Chondrocyte (in vitro differentiated cells): ENCODE results near the gene ADD3. TPM values are rescaled to one million over a fixed set of nuclear protein-coding genes. Genes with fewer than 3 reads are reported as not detected.
"Not testable (repeated sequence)": the region's sequence is repeated elsewhere in the genome, so short reads cannot be mapped to it uniquely, and the experiment has no call there.

ENCODE experiments used
- DNase-seq: peaks from one replicate; pipeline ENCODE4 v3.0.0; 2021; ENCODE audit warnings: mixed read lengths, low spot score
- H3K27ac Mint-ChIP-seq: one replicate; pipeline ENCODE4 v1.8.0; 2021; ENCODE audit warnings: mild to moderate bottlenecking, moderate library complexity, mixed read lengths; ENCODE audit not compliant: unreplicated experiment
- H3K27me3 Mint-ChIP-seq: 2 replicates; pipeline ENCODE4 v1.8.0; 2021; ENCODE audit warnings: low read depth, mixed read lengths
- H3K36me3 Mint-ChIP-seq: 2 replicates; pipeline ENCODE4 v1.8.0; 2021; ENCODE audit warnings: low read depth, mixed read lengths
- H3K4me1 Mint-ChIP-seq: 2 replicates; pipeline ENCODE4 v1.8.0; 2021; ENCODE audit warnings: low read depth, mild to moderate bottlenecking, mixed read lengths
- H3K4me3 Mint-ChIP-seq: one replicate; pipeline ENCODE4 v1.8.0; 2021; ENCODE audit warnings: mild to moderate bottlenecking, moderate library complexity, mixed read lengths; ENCODE audit not compliant: unreplicated experiment
- H3K9me3 Mint-ChIP-seq: 2 replicates; pipeline ENCODE4 v1.8.0; 2021; ENCODE audit warnings: low read depth, mixed read lengths
- total RNA-seq: library from RNA; stranded (reverse); gene quantifications from 3 replicates; pipeline ENCODE4 v1.2.1, GENCODE V29; 2021
- TF ChIP-seq, protein P1 (sequence below): fragments of 200-600 bp; sonication (generic); IDR thresholded peaks from 2 replicates; pipeline ENCODE4 v1.5.0; 2021; ENCODE audit warnings: antibody characterized with exemption, mild to moderate bottlenecking, moderate library complexity

The ADD3 gene
- total RNA-seq, 1 donor from 2014 or later, result 75.1 TPM

DNA sequence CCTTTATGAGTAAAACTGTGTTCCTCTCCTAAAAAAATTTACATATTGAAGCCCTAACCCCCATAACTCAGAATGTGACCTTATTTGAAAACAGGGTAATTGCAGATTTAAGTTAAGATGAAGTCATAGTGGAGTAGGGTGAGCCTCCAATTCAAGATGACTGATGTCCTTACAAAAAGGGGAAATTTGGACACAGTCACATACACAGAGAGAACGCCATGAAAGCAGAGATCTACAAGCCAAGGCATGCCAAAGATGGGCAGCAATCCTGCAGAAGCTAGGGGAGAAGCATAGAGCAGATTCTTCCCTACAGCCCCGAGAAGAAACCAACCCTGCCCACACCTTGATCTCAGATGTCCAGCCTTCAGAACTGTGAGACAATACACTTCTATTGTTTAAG lies 23.8 kb upstream of the ADD3 start:
- Mint-ChIP-seq H3K27ac (no peak overlapping the region), H3K27me3 (no peaks in the 10 kb centered on the region), H3K4me1 (peaks cover 56% of the 10 kb centered on the region), H3K4me3 (no peak overlapping the region), H3K9me3 (peaks cover 9% of the 10 kb centered on the region), H3K36me3 (peaks cover 3% of the 10 kb centered on the region)
- TF ChIP-seq, protein P1, sequence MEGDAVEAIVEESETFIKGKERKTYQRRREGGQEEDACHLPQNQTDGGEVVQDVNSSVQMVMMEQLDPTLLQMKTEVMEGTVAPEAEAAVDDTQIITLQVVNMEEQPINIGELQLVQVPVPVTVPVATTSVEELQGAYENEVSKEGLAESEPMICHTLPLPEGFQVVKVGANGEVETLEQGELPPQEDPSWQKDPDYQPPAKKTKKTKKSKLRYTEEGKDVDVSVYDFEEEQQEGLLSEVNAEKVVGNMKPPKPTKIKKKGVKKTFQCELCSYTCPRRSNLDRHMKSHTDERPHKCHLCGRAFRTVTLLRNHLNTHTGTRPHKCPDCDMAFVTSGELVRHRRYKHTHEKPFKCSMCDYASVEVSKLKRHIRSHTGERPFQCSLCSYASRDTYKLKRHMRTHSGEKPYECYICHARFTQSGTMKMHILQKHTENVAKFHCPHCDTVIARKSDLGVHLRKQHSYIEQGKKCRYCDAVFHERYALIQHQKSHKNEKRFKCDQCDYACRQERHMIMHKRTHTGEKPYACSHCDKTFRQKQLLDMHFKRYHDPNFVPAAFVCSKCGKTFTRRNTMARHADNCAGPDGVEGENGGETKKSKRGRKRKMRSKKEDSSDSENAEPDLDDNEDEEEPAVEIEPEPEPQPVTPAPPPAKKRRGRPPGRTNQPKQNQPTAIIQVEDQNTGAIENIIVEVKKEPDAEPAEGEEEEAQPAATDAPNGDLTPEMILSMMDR, result no peak
- no peak for DNase-seq

DNA sequence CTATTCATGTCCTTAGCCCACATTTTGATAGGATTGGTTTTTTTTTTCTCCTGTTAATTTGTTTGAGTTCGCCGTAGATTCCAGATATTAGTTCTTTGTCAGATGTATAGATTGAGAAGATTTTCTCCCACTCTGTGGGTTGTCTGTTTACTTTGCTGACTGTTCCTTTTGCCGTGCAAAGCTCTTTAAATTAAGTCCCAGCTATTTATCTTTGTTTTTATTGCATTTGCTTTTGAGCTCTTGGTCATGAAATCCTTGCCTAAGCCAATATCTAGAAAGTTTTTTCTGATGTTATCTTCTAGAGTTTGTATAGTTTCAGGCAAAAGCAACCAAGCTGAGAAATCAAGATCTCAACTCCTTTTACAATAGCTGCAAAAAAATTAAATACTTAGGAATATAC lies 22.0 kb upstream of the ADD3 start:
- H3K4me1 Mint-ChIP-seq, result peaks cover 52% of the 10 kb centered on the region
- H3K9me3 Mint-ChIP-seq, H3K27me3 Mint-ChIP-seq, H3K4me3 Mint-ChIP-seq, H3K36me3 Mint-ChIP-seq, DNase-seq: not testable (repeated sequence)
- H3K27ac Mint-ChIP-seq, result peak overlapping the region; percentile 34

DNA sequence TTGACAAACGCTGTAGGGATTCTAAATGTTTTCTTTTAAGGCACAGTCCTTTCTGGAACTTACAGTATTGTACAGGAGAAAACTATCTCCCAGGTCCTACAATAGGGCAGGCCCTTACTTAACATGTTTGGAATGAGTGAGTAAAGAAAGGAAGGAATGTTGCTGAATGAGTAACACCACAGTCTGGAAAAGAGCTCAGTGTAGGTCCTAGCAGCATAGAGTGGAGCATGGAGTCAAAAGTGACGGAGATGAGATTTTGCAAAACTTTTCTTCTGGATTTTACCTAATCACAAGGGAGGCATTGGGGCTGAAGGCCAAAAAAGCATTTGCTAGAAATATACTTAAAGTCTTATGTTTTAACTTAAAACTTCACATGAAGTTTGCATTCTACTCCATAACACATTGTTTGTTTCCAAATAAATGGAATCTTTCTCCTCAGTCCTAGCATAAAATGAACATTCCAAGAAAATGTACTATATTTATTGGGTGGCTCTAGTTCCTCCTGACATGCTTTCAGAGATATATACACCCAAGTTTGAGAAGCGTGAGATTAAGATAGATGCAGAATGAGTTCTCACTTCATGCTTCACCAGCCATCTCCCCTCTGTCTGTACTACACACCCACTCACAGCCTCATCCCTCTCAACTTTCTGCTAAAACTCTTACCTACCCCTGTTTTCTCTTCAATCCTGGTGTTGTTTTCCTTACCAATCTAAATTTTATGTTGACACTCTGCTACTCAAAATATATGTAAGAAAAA lies 20.2 kb upstream of the ADD3 start:
- DNase-seq, result no peak
- no peak overlapping the region for H3K4me3 Mint-ChIP-seq
- peak overlapping the region; percentile 91 for H3K27ac Mint-ChIP-seq
- H3K27me3 Mint-ChIP-seq, result no peaks in the 10 kb centered on the region
- peaks cover 3% of the 10 kb centered on the region for H3K36me3 Mint-ChIP-seq
- peaks cover 48% of the 10 kb centered on the region for H3K4me1 Mint-ChIP-seq
- peaks cover 9% of the 10 kb centered on the region for H3K9me3 Mint-ChIP-seq
- TF ChIP-seq, protein P1, result no peak

DNA sequence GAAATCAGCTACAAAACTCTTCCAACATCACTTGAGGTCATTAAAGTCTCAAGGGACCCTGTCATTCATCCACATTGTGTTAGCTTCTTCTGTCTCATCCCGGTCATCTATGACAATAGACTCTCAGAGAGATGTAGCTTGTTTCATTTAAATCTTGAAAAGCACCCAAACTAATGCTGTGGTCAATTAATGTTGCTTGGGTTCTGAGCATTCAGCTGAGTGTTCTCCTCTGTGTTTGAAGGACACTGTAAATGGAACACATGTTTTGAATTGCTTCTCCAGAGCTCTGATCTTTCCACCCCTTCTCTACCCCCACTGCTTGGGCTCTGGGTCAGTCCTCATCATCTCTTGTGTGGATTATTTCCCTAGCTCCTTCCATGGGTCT lies 19.6 kb upstream of the ADD3 start:
- Mint-ChIP-seq H3K36me3 (peaks cover 3% of the 10 kb centered on the region), H3K27me3 (no peaks in the 10 kb centered on the region), H3K27ac (peak overlapping the region; percentile 91), H3K4me1 (peaks cover 48% of the 10 kb centered on the region), H3K9me3 (peaks cover 9% of the 10 kb centered on the region), H3K4me3 (no peak overlapping the region)
- TF ChIP-seq, protein P1, result no peak
- DNase-seq, result no peak

DNA sequence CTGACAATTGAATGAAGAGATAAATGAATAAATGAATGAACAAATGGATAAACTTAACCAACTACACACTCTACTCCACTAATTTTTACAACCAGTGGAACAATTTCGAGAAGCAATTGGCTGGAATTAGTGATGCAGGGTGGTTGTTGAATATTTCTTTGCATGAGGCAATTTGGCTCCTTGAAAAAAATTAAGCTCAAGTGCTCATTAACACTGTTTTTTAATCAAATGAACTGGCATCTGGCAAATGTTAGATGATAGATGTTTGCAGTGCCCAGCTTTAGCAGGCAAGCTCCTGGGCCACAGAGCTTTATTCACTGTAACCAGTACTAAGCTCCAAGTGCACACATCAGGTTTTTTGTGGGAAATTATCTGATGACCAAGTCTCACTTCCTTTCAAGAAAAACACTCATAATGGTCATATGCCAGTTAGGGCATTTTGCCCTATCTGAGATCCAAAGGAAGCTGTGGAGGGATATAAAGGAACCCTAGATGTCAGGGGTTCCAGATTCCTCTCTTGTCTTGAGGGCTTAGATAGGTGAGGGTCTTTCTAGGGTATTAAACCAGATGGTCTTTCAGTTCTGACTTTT lies 16.4 kb upstream of the ADD3 start:
- H3K4me3 Mint-ChIP-seq, result no peak overlapping the region
- H3K27me3 Mint-ChIP-seq, result no peaks in the 10 kb centered on the region
- H3K9me3 Mint-ChIP-seq, result peaks cover under 1% of the 10 kb centered on the region

More for the DNA sequence above, 16.4 kb upstream of the ADD3 start:
- H3K4me1 Mint-ChIP-seq, result peaks cover 50% of the 10 kb centered on the region
- no peak overlapping the region for H3K27ac Mint-ChIP-seq
- no peak for DNase-seq
- H3K36me3 Mint-ChIP-seq, result no peaks in the 10 kb centered on the region
- TF ChIP-seq, protein P1, result no peak
